HG02943 (cell line): ENCODE results near the gene MAL.
"Not testable (repeated sequence)": the region's sequence is repeated elsewhere in the genome, so short reads cannot be mapped to it uniquely, and the experiment has no call there.

Experiments used
- ATAC-seq: cut with Tn5 transposase; IDR thresholded peaks from one replicate; pipeline ENCODE4 v1.9.1; 2021; ENCODE audit warnings: mild to moderate bottlenecking, low read depth, moderate library complexity; ENCODE audit not compliant: unreplicated experiment

MAL gene

DNA sequence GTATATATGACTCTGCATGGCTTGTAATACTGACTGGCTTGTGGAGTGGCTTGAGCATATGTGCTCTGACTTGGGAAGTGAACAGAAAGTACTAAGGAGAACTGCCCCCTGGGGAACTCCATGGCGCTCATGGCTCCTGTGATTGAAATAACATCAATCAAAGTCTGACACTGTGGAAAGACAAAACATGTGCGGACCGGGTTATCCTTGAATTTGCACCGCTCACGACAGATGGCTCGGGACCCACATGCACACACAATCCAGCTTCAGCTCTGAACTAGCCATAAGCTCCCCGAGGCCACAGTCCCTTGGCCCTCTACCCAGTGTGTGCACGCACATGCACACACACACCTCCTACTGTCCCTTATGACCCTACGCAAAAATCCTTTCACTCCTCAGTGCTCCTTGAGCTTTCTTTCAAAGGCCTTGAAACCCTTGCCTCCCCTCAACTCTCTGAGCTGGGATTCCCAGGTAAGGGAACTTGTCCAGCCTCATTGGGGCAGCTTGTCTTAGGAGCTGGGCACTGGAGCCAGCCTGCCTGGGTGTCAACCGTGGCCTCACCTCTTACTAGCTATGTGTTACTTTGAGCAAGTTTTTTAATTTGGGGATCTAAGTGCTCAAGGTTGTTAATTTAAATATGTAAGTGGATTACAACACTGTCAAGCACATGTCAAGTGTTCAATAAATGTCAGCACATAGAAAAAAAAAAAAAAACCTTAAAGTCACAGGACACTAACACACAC, 52.5 kb downstream of the MAL start:
- no peak for ATAC-seq

DNA sequence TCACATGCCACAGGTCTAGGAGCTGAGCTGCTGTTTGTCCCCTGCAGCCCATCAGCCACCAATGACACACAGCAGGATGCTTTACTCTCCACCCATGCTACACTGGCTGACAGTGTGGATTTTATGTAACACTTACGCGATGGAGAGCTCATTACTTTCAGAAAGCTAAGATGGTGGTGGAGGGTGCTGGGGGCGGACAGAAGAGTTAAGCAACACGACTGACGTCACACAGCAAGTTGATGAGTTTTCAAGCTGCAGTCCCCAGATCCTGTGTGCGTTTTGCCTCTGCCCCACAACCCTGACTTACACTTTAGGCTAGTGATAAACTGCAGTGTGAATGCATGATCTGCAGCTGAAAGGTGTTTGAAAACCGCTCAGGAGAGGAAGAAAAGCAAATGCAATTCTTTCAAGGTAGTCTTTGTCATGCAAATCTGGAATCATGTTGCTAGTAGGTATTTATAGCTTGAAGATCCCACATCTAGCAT, 53.7 kb downstream of the MAL start:
- ATAC-seq, result no peak

- ATAC-seq, result no peak
Measured at GRCh38 chr2:95082477-95082876, 57.0 kb downstream of the MAL start.

DNA sequence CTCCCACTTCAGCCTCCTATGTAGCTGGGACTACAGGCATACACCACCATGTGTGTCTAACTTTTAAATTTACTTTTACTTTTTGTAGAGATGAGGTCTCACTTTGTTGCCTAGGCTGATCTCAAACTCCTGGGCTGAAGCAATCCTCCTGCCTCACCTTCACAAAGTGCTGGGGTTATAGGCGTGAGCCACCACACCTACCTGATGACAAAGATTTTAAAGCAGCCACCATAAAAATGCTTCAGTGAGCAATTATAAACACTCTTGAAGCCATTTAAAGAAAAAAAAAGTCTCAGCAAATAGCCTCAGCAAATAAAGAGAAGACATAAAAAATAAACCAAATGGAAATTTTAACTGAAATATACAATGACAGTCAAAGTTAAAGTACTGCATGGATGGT, 60.5 kb downstream of the MAL start:
- no peak for ATAC-seq

DNA sequence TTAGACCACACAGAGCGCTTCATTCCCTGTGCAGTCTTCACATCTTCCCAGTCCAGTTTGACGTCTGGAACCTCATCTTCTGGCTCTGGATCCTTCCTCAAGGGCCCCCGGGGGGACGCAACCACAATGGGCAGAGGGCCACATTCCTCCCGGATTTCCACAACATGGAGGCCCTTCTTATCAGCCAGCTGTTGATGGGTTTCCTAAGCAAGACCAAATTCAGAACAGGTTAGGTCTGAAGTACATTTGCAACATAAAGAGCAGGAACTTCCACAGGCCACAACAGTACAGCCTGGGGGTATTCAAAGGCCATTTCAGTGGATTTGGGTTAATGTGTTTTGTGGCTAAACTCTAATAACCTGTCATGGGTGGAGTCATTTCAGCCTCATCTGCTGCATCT, 61.9 kb downstream of the MAL start:
- no peak for ATAC-seq

- ATAC-seq, result no peak
Measured at GRCh38 chr2:95091885-95092555, 66.5 kb downstream of the MAL start.

- not testable (repeated sequence) for ATAC-seq
Measured at GRCh38 chr2:95098273-95098672, 72.8 kb downstream of the MAL start.

DNA sequence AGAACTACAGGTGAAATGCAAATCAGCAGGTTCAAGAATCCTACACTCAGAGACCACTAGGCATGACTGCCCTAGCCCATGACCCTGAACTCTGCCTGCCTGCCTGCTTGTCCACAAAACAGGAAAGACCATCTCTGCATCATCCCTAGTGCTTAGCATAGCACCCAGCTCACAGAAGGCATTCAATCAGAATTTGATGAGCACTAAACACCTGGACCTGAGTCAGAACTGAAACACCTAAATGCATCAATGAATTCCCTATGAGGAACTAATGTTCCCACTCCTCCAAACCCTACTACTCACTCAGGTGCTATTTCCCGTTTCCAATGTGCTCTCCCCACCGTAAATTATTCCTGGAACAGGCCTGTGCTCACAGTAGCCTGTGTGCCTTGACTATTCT, 74.4 kb downstream of the MAL start:
- ATAC-seq, result no peak
